ENCODE results near the gene EAF2. TPM values are rescaled to one million over a fixed set of nuclear protein-coding genes. Genes with fewer than 3 reads are reported as not detected.
"Not testable (repeated sequence)": the region's sequence is repeated elsewhere in the genome, so short reads cannot be mapped to it uniquely, and the experiment has no call there.

Gene EAF2
- total and polyA plus RNA-seq, 12 donors: 1.8 to 7.4 (median 3.5) TPM

DNA sequence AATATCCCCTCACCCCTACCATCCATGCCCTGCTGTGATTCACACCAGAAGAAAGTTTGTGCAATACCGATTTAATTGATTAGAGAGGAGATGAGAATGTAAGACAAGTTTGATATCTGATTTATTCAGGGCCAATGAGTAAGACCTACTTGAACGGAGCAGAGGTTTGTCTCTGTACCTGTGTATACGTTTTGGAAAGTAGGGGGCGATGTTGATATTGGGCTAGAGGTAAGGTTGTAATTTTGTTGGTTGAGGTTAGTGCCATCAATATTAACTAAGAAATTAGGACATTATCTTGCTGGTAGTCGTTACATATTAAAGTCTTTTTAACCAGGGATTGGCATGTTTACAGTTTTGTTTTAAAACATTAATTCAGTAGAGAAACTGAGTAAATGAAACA, 20.5 kb downstream of the EAF2 start:
- Histone ChIP-seq H3K36me3 (peaks cover 0 to 13% (median 0%) of the 10 kb centered on the region in 9 donors), H3K9me3 (peaks cover 0 to 8% (median 0%) of the 10 kb centered on the region in 11 donors), H3K27me3 (no peaks in the 10 kb centered on the region), H3K4me3 (no peak overlapping the region), H3K27ac (no peak overlapping the region), H3K4me1 (no peaks in the 10 kb centered on the region)
- 43 to 45% methylated on average over 5 of the region's 5 CpGs for WGBS, 2 donors
- intact Hi-C loops (cut with DNase I): no loop called here
- DNase-seq (no peak), ATAC-seq (no peak)
- peak in 6 of 9 donors; percentile 15 to 40 (median 24) for TF ChIP-seq CTCF (IDR thresholded peaks at IDR 0.05)

GRCh38 chr3:121857778-121858177, 22.8 kb downstream of the EAF2 start:
- peaks cover 0 to 15% (median 0%) of the 10 kb centered on the region in 9 donors for H3K36me3 ChIP-seq
- 95 to 96% methylated on average over 4 of the region's 5 CpGs for WGBS, 2 donors
- H3K9me3 ChIP-seq; H3K4me3 ChIP-seq; ATAC-seq; H3K4me1 ChIP-seq; intact Hi-C loops (cut with DNase I); DNase-seq; H3K27ac ChIP-seq; H3K27me3 ChIP-seq: not testable (repeated sequence)

DNA sequence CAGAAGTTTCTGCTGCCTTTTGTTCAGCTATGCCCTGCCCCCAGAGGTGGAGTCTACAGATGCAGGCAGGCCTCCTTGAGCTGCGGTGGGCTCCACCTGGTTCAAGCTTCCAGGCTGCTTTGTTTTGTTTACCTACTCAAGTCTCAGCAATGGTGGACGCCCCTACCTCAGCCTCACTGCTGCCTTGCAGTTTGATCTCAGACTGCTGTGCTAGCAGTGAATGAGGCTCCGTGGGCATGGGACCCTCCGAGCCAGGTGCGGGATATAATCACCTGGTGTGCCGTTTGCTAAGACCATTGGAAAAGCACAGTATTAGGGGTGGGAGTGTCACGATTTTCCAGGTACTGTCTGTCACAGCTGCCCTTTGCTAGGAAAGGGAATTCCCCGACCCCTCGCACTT, 28.2 kb downstream of the EAF2 start:
- intact Hi-C loops (cut with DNase I); H3K27me3 ChIP-seq; H3K27ac ChIP-seq; H3K4me3 ChIP-seq; ATAC-seq; H3K4me1 ChIP-seq; H3K36me3 ChIP-seq; DNase-seq: not testable (repeated sequence)
- WGBS, 2 donors: 94 to 95% methylated on average over 9 of the region's 9 CpGs
- H3K9me3 ChIP-seq: peaks cover 0 to 15% (median 0%) of the 10 kb centered on the region in 11 donors

DNA sequence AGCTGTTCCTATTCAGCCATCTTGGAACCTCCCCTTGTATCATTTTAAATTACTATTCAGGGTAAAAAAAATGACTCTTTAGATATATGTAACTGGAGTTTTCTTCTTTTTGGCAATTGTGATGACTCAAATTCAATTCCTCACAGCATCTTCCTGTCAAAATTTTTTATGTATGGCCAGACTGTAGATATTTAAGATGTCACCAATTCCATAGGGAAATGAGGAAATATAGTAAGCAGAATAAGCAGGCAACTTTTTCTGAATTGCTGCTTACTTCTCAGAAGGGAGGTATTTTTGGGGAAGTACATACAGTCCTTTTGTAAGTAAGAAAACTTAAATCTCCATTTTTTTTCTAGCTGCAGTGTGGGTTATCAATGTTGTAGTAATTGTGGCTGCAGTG, 28.8 kb downstream of the EAF2 start:
- DNase-seq: no peak
- H3K36me3 ChIP-seq: peaks cover 0 to 9% (median 0%) of the 10 kb centered on the region in 9 donors
- ATAC-seq: no peak
- peaks cover 0 to 4% (median 0%) of the 10 kb centered on the region in 9 donors for H3K4me1 ChIP-seq
- no peak overlapping the region for H3K27ac ChIP-seq
- no peak for TF ChIP-seq CTCF (IDR thresholded peaks at IDR 0.05)
- H3K4me3 ChIP-seq: no peak overlapping the region
- intact Hi-C loops (cut with DNase I): no loop called here
- peaks cover 0 to 10% (median 0%) of the 10 kb centered on the region in 11 donors for H3K9me3 ChIP-seq
- H3K27me3 ChIP-seq: no peaks in the 10 kb centered on the region

DNA sequence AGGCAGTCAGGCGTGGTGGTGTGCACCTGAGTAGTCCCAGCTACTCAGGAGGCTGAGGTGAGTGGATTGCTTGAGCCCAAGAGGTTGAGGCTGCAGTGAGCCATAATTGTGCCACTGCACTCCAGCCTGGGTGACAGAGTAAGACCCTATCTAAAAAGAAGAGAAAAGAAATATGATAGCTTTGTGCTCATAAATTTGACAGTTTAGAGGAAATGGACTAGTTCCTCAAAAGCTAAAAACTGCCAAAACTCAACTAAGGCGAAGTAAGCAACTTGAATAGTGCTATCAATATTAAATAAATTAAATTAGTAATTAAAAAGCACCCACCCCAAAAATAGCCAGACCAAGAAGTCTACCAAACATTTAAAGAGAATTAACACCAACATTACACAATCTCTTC, 34.7 kb downstream of the EAF2 start:
- no peak overlapping the region for H3K4me3 ChIP-seq
- no peaks in the 10 kb centered on the region for H3K4me1 ChIP-seq
- H3K36me3 ChIP-seq: peaks cover 0 to 18% (median 0%) of the 10 kb centered on the region in 9 donors
- no peak for TF ChIP-seq CTCF (IDR thresholded peaks at IDR 0.05)
- WGBS, 2 donors: 92 to 98% methylated on average over 2 of the region's 2 CpGs
- no peaks in the 10 kb centered on the region for H3K9me3 ChIP-seq
- H3K27me3 ChIP-seq: no peaks in the 10 kb centered on the region
- DNase-seq (no peak), ATAC-seq (no peak)
- intact Hi-C loops (cut with DNase I): no loop called here
- no peak overlapping the region for H3K27ac ChIP-seq
